Right hindlimb (tissue), 1 donor: ENCODE measurements around the gene CCDC43.
A peak's percentile ranks its signal among the peaks of the same experiment; 100 is the strongest.
"Not testable (repeated sequence)": the region's sequence is repeated elsewhere in the genome, so short reads cannot be mapped to it uniquely, and the experiment has no call there.

Experiments
- DNase-seq: peaks from one replicate; pipeline ENCODE4 v3.0.0-alpha.2; 2018

CCDC43 gene

DNA sequence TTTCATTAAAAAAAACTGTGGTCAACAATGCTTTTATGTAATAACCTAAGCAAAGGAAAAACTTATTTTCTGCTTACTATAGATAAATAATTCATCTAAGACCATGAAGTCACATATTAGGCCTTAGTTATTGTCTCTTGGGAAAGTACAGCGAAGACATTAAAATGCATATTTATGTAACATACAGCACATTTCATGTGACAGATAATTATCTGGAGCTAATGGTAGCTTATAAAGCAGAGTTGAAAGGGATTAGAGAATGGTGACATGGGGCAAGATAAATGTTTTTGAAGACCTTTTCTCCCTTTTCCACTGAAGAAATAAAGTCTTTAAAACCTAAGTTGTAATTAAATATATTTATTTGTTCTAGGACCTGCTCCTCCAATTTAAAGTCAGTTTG is 23.6 kb downstream of the CCDC43 start:
- no peak for DNase-seq

DNA sequence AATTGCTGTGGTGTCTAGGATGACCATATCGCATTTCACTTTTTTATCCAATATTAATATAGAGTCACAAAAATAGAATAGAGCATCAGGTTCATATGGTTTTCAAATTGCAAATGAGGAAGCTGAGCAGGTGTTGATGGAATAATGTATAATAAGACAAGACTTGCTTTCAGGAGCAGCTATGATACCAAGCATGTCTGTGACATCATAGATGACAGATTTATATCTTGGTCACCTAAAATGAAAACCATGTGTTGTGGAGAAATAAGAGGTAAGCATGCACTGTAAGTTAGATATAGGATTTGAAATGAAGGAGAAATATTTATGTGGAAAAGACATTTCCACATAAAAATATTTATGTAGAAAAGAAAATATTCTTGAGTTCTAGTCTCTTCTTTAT is 24.7 kb downstream of the CCDC43 start:
- DNase-seq = no peak

DNA sequence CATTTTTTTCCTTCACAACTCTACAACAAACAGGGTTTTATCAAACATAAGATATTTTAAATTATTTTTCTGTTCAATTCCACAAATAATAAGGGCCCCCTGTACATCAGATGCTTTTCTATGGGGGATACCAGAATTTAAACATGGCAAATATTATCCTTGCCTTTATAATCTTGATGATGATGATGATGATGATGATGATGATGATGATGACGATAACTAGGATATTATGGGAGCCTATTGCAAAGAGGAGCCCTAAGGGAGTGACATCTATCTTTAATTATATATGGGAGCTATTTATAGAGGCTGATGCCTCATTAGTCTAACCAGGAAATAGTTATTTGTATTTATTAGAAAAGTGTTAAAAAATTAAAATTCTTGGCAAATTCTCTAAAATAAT is 26.5 kb downstream of the CCDC43 start:
- no peak for DNase-seq

DNA sequence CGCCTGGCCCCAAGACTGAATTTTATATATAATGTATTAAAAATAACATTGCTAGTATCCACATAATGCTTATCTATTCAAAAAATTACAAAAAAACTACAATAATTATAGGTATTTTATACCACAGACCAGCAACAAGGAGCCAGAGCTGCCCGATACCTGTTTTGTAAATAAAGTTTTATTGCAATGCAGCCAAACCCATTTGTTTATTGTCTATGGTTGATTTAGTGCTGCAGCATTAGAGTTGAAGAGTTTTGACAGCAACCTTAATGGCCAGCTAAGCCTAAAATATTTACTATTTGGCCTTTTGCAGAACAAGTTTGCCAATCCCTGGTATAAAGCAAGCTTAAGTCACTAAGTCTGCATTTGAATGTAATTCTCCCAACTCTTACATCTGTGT is 27.7 kb downstream of the CCDC43 start:
- no peak for DNase-seq

DNA sequence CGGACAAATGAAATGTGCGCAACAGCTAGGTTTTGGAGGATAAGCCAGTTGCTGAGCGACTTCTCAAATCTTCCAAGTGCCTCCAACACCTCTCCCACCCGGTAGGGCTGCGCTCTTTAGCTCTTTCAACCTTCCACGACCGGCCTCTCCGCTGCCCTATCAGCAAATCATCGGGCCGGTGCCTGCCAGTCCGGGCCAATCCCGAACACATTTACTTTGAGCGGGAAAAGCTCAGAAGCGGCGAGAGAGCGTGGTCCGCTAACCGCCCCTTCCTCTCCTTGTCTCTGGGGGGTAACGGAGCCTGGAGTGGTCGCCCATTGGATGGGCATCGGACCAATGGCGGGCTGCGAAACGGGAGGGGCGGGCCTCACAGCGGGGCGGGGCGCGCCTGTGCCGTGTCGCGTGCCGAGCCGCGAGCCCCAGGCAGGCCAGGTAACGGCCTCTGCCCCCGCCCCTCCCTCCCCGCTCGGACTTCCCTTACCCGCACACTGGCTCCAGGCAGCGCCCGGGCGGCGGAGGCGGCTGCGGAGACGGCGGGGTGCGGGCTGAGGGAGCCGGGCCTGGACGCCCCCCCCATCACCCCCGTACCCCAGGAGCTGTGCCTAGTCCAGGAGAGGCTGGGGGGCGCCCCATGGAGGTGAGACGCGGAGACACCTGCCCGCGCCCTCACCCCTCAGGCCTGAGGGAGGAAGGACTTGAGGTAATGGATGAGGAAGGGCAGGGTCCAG is 33.4 kb downstream of the CCDC43 start, which contains the start of gene MEIOC:
MEIOC (plus strand) TSS at position 486 of the 728 bp plus-strand sequence; CDS start at position 632, 146 bp downstream.
- DNase-seq = peak; percentile 52

DNA sequence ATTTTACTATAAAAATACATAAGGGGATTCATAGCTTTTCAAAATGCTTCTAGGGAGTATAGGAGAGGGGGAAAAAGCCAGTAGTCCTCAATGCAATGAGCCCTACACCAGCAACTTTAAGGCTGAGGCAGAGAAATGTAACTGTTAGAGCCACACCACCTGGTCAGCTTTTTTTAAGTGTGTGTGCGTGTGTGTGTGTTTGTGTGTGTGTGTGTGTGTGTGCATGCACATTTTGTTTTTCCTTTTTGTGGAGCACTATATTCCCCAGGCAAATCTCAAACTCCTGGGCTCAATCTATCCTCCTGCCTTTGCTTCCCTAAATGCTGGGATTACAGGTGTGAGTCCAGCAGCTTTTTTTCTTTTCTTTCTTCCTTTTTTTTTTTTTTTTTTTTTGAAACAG is 35.6 kb downstream of the CCDC43 start:
- no peak for DNase-seq

DNA sequence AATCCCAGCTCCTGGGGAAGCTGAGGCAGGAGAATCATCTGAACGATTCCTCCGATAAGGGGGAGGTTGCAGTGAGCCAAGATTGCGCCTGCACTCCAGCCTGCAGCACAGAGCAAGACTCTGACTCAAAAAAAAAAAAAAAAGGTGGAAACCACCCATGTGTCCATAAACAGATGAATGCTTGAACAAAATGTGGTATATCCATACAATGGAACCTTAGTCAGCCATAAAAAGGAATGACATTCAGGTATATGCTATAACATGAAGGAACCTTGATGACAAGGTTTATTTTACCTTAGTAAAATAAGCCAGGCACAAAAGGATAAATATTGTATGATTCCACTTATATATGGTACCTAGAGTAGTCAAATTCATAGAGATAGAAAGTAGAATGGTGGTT is 36.2 kb downstream of the CCDC43 start:
- no peak for DNase-seq

DNA sequence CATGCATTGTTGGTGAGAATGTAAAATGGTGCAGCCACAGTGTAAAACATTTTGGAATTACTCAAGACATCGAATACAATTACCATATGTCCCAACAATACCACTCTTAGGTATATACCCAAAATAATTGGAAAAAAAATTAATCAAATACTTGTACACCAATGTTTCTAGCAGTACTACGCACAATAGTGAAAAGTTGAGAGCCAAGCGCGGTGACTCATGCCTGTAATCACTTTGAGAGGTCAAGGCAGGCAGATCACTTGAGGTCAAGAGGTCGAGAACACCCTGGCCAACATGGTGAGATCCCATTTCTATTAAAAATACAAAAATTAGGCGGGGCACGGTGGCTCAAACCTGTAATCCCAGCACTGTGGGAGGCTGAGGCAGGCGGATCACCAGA is 36.8 kb downstream of the CCDC43 start:
- DNase-seq = no peak

DNA sequence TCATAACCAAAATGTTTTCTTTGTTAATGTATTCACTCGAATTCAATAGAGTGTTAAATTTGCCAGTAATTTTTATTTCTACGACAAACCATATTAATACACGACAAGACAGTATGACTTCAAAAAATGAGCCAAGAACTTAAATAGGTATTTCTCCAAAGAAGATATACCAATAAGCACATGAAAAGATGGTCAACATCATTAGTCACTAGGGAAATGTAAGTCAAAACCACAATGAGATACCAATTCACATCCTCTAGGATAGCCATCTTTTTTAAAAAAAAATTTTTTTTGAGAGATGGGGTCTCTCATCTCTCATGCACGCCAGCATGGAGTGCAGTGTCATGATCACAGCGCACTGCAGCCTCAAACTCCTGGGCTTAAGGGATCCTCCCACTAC is 38.3 kb downstream of the CCDC43 start:
- no peak for DNase-seq

DNA sequence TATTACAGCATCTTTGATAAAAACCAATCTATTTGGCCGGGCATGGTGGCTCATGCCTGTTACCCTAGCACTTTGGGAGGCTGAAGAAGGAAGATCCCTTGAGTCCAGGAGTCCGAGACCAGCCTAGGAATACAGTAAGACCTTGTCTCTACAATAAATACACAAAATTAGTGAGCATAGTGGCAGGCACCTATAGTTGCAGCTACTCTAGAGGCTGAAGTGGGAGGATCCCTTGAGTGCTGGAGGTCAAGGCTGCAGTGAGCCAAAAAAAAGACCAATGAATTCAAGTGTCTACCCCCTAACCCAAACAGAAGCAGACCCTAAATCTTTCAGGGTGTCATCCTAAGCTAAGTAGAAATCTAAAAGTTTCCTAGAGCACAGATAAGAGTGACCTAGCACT is 40.6 kb downstream of the CCDC43 start:
- DNase-seq = no peak

DNA sequence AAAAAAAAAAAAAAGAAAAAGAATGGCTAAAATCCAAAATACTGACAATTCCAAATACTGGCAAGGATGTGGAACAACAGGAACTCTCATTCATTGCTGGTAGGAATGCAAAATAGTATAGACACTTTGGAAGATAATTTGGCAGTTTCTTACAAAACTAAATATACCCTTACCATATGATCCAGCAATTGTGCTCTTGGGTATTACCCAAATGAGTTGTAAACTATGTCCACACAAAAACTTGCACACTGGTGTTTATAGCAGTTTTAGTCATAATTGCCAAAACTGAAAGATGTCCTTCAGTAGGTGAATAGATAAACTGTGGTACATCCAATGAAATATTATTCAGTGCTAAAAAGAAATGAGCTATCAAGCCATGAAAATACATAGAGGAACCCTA is 41.8 kb downstream of the CCDC43 start:
- DNase-seq = no peak

DNA sequence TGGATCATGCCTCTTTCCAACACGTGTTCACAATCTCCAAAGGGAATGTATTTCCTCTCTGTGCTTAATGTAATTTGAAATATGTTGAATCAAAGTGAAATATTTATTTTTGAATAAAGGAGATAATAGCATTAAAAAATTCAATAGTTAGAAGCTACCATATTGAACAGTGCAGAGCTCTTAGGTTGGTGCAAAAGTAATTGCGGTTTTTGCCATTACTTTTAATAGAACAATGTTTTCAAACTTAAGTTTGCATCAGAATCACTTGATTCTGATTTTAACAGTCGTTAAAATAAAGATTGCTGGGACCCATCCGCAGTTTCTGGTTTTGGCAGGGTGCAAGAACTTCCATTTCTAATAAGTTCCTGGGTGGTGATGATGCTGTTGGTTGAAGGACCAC is 43.3 kb downstream of the CCDC43 start:
- no peak for DNase-seq

DNA sequence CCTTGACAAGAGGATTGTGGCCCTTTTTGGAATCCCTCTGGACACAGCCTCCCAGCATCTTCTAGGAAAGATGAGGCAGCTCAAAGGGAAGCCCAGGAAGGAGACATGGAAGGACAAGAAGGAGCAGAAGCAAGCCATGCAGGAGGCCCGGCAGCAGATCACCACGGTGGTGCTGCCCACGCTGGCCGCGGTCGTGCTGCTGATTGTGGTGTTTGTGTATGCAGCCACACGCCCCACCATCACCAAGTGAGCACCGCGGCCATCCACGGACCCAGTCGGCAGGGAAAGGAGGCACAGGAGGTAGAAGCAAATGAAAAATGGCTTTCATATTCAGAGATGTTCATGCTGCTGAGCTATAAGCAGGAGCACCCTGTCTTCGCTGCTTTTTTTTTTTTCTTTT is 44.2 kb downstream of the CCDC43 start:
- DNase-seq = no peak

DNA sequence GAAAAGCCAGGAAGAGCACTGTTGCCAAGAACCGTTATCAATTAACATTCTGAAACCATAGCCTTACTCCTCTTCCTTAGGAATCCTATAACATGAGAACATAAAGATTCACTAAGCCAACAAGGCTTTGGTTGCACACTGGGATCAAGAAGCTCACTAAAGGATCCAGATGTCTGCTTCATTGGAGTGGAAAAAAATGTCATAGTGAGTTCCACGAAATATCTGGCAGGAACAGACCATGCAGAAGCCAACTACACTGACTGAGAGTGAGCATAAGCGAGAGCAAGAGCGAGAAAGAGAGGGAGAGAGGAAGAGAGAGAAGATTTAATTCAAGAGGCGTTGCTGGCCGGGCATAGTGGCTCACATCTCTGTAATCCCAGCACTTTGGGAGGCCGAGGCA is 46.7 kb downstream of the CCDC43 start:
- DNase-seq = peak; percentile 88

DNA sequence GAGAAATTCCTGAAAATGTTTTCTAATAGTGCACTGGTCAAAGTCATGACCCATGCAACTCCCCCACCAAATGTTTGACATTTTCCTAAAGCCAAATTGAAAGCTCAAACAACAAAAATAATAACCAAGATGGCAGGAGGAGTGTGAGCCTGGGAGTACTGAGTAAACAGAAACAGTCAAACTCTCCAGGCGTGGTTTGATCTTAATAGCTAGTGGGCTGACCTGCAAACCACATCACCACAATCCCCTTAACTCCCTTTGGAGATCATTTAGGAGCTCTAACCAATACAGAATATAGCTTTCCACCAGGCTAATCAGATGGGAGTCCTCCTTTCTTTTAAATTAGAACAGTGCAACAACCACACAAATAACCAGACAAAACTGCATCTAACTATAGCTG is 52.5 kb downstream of the CCDC43 start:
- no peak for DNase-seq

DNA sequence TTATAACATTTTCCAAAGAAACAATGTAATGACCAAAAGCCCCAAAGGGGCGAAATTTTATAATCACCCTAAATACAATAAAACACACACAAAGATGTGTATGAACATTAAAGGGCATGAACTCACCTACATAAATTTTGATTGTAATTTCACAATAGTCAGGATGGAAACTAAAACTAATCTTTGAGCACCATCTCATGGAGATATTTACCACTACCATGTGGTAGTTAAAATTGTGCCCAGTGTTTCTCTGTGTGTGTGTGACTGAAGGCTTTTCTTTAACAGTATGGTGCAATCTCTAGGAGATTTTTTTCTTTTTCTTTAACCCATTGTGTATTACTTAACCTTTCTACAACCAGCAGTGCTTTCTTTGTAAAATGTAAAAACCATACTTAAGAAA is 53.0 kb downstream of the CCDC43 start:
- DNase-seq = no peak

DNA sequence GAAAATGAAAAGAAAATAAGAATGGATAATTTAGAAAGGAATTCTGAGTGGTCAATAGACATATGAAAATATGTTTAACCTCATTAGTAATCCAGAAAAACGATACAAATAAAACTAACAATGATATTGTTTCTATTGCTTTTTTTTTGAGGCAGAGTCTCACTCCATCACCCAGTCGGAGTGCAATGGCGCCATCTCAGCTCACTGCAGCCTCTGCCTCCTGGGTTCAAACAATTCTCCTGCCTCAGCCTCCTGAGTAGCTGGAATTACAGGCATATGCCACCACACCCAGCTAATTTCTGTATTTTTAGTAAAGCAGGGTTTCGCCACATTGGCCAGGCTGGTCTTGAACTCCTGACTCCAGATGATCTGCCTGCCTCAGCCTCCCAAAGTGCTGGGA is 55.2 kb downstream of the CCDC43 start:
- DNase-seq = not testable (repeated sequence)

DNA sequence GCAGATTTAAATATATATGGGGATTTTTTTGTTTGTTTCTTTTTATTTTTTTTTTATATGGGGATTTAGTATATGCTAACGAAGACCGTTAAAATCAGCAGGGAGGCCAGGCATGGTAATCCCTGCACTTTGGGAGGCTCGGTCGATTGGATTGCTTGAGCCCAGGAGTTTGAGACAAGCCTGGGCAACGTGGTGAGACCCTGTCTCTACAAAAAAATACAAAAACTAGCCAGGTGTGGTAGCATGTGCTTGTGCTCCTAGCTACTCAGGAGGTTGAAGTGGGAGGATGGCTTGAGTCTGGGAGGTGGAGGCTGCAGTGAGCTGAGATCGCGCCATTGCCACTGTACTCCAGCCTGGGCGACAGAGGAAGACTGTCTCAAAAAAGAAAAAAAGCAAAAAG is 55.6 kb downstream of the CCDC43 start:
- DNase-seq = no peak

DNA sequence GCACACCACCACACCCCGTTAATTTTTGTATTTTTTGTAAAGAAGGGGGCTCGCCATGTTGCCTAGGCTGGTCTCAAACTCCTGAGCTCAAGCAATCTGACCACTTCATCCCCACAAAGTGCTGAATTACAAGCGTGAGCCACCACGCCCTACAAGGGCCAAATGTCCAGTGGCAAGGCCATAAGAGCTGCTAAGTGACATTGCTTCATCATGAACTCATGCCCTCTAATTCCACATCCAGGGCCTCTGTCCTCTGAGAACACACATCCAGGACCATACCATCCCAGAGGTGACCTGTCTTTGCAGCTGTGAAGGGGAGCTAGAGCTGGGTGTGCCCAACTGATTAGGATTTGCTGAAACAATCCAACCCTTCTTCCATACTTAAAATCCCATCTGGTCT is 58.9 kb downstream of the CCDC43 start:
- no peak for DNase-seq

DNA sequence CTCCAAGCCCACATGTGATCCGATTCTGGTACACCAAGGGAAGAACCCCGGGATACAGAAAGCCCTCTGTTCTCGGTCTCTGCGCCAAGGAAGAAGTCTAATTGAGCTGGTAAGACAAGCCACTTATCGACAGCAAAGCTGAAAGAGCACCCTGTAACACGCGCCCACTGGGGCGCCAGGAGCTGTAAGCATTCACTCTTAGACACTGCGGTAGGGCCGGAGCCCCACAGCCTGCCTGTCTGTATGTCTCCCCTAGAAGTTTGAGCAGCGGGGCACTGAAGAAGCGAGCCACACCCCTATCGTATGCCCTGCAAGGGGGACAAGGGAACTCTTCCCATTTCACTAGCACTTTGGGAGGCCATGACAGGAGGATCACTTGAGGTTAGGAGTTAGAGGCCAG is 60.3 kb downstream of the CCDC43 start:
- no peak for DNase-seq

DNA sequence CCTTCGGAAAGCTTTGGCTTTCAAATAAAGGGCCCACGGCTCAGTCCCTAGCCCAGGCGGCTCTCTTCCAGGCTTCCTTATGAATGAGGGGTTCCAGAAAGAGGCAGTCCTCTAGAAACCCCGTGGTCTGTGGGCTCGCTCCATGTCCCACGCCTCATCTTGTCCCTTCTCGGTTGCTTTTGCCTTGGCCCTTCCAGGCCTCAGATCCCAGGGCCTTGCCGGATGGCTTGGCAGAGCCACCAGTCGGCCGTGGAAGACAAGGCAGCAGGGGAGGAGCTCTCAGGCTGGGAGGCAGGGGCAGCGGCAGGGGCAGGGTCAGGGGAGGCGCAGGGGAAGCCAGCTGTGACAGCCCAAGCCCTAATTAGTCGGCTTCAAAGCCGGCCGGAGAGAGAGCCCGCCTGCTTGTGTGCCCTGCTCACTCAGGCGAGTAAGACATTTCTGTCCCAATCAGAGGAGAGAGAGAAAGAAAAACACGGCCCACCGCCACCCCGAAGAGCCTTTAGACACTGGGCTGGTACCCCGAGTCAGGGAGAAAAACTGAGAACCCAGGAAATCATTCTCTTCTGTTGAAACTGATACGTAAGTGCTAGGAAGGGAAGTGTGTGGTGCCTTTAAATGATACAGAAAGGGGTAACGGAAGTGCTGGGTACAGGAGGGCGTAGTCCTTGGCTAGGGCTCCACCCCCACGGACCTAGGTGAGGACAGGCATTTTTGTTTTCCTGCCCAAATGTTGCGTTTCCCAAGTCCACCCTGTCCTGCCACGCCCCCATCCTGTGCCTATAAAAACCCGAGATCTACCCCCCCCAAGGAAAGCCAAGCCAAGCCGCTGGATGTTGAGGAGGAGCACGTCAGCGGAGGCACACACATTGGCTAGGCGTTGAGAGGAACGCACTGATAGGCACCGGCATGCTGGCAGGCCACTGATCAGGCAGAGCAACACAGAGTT is 61.1 kb downstream of the CCDC43 start:
- DNase-seq = peak; percentile 77

DNA sequence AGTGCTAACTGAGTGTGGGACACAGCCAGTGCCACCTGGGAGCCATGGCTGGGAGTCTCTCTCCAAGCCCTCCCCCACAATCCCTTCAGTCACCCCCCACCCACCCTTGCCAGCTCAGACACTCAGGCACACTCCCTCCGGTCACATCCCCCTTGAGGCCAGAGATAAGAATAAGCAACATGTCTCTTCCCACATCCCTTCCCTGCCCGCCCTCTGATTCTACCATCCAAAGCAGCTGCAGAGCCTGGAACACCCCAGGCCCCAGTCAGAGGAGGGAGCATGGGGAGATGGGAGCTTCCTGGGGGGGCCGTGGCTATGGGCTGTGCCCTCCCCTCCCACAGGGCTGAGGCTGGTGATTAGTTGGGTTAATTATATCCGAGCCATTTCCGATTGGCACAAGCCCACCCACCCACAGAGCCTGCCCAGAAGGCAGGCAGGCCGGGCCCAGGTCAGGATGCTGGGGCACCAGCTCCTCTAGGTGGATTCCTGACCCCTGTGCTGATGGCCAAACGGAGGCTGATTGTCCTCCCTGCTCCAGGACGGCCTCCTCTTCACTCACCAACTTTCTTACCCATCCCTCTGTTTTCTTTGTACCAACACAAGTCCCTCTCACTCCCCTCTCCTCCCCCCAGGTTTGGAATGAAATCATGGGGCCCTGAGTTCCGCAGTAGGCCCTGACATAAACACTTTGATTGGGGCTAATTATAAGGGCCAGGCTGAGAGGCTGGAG is 61.9 kb downstream of the CCDC43 start:
- DNase-seq = no peak
